ENCODE results near the gene SLC36A1. TPM values are rescaled to one million over a fixed set of nuclear protein-coding genes. Genes with fewer than 3 reads are reported as not detected.
"Not testable (repeated sequence)": the region's sequence is repeated elsewhere in the genome, so short reads cannot be mapped to it uniquely, and the experiment has no call there.

The SLC36A1 gene
- total RNA-seq = 11.8 and 15.0 TPM in 2 replicates
- 18.3 TPM for polyA plus RNA-seq (2012)

DNA sequence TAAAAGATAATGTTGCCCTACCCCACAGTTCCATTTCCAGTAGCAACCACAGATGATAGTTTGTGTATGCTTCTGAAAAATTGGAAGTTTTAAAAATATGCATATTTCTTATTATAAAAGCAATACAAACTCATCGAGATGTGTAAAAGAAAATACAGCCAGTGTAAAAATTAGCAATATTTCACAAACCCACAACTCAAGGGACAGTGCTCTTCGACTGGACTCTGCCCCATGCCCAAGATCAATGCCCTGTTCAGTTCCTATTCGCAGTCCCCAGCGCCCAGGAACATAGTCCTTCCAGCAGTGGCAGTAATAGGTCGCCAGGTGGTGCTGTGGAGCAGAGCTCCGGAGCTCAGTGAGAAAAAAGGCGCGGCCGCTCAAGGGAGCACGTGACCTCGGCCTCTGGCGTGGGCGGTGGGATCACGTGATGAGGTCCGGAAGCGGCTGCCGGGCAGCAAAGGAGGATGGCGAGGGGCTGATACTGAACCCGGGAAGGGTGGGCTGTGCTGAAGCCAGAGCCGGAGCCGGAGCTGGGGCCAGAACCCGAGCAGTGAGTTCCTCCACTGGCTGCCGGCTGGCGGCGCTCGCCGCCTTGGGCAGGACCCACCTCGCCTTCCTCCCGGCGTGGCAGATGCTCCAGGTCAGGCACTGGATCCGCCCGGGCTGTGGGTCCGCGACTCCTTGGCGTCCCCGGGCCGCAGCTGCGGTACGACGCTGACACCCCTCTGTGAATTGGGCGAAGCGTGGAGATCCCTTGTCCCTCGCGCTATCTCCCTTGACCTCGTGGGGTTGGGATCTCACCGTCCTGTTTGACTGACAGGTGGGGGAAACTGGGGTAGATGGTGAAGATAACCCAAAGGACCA, at the start of gene SLC36A1:
Gene SLC36A1 (plus strand): TSS at position 430 of the 864 bp plus-strand sequence. CDS start 11,190 bp downstream, outside the sequence.
- DNase-seq (ENCODE audit: low read depth) = peak; percentile 94

DNA sequence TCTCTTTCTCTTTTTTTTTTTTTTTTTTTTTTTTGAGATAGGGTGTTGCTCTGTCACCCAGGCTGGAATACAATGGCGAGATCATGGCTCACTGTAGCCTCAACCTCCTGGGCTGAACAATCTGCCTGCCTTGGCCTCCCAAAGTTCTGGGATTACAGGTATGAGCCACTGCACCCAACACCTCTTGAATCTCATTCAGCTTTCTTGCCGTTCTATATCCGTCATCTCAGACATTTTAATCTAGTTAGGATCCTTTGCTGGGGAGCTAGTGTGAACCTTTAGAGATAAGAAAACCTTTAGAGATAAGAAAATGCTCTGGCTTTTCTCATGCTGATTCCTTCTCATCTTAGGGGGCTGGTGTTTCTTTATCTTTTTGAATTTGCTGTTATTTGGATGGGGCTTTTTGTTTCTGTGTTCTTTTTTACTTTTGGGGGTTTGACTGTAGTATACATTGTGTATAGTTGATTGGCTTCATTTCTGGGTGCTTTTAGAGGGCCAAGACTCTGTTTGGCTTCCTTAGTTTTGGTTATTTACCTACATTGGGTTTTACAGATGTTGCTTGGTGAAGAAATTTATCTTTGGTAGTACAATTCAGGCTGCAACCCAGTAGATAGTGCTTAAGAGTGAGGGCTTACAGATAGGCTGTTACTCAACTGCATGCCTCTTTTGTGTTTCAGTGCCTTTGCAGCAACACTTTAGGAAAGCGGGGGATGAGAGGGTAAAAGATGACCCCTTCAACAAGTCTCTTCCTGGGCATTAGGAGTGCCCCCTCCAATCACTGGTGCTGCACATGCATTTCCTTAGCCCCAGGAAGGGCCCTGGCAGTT, 41.9 kb upstream of the SLC36A1 start:
- no peak for DNase-seq (ENCODE audit: low read depth)

DNA sequence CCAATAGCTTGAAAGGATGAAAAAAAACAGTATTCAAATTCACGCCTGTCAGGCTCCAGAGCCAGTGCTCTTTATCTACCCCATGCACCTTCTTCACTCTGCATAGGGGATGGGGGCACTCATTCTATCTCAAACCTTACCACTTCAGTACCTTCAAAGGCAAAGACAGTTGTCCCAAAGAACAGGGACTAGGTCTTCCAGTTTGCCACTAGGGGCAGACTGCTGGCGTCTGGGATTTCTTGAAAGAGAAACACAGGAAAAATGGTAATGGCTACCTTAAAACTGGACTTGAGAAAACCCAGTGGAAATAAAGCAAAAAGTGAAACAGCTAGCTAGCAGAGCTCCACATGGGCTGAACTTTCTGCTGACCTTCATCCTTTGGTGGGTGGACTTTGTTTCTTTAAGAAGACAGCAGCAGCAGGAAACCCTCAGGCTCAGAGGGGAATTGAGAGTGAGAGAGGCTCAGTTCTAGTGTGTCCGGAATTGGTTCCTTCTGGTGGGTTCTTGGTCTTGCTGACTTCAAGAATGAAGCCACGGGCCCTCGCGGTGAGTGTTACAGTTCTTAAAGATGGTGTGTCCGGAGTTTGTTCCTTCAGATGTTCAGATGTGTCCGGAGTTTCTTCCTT, 41.0 kb upstream of the SLC36A1 start:
- peak; percentile 32 for DNase-seq (ENCODE audit: low read depth)

DNA sequence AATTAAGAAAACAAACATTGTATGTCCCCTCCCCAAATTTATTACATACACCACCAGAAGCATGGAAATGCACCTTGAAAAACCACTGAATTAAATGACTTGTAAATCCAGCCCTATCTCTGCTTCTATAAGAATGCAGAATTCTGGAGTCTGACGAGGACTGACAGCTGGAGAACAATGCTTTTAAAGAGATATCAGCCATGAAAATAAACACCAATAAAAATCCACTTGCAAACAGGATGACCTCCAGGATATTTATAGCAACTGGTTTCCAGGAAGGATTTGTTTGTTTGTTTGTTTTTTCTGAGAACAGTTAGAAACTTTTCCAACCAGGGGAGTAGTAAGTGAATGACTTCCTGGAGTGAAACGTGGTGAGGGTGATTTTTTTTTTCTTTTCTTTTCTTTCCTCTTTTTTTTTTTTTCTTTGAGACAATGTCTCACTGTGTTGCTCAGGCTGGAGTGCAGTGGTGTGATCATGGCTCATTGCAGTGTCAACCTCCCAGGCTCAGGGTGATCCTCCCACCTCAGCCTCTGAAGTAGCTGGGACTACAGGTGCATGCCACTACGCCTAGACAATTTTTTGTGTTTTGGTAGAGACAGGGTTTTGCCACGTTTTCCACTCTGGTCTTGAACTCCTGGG, 38.7 kb upstream of the SLC36A1 start:
- DNase-seq (ENCODE audit: low read depth) = peak; percentile 61

DNA sequence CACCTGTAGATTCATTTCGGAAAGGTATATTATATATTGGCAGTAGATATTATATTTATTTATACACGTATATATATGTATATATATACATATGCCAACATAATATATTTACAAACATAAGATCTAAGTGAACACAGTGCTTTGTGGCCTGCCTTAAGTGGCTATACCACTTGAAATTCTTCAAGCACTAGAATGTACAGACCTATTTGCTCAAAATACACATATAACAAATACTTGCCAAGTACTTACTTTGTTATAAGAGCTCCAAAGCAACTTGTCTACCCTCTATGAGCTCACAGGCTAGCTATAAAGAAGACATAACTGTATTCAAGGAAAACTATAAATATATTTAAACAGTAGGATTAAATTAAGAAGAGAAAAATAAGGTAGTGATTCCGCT, 33.6 kb upstream of the SLC36A1 start:
- DNase-seq (ENCODE audit: low read depth) = no peak

DNA sequence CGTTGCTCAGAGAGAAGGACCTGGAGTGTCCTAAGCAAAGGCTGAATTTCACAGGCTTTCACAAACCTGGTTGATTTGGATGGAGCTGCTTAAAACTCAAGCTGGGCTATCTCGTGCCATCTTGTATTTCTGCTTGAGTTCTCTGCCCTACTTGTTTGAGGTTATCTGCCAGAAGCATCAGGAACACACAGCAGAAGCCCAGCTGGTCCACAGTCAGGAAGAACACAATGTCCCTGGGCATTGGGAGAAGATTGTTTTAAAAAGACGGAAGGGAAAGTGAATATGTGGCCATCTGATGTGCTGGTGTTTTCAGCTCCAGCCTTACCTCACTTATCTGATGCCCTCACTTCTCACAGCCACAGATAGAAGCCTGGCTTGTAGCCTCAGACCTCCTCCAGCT, 32.9 kb upstream of the SLC36A1 start:
- no peak for DNase-seq (ENCODE audit: low read depth)

DNA sequence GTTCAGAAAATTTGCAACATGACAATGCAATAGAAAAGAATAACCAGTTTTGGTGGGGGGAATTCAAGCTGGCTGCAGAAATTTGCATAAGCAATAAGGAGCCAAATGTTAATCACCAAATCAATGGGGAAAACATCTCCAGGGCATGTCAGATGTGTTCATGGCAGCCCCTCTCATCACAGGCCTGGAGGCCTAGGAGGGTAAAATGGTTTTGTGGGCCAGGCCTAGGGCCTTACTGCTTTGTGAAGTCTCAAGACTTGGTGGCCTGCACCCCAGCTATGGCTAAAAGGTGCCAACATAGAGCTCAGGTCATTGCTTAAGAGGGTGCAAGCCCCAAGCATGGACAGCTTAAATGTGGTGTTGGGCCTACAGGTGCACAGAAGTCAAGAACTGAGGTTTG, 29.7 kb upstream of the SLC36A1 start:
- no peak for DNase-seq (ENCODE audit: low read depth)

DNA sequence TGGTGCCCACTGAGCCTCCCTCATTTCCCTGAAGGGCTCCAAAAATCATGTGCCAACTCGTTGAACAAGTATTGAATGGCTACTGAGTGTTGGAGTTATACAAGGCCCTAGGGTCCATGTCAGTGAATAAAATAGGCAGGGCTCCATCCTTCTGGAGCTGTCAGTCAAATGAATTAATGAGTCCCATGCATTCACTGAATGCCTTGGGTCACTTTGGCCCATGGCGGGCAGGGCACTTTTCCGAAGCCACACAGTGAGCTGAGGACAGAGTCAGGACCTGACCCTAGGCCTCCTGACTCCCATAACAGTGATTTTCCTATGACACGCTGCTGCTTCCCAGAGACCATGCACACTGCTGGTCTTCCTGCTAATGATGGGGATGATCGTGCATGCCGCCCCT, 27.3 kb upstream of the SLC36A1 start:
- DNase-seq (ENCODE audit: low read depth) = no peak

DNA sequence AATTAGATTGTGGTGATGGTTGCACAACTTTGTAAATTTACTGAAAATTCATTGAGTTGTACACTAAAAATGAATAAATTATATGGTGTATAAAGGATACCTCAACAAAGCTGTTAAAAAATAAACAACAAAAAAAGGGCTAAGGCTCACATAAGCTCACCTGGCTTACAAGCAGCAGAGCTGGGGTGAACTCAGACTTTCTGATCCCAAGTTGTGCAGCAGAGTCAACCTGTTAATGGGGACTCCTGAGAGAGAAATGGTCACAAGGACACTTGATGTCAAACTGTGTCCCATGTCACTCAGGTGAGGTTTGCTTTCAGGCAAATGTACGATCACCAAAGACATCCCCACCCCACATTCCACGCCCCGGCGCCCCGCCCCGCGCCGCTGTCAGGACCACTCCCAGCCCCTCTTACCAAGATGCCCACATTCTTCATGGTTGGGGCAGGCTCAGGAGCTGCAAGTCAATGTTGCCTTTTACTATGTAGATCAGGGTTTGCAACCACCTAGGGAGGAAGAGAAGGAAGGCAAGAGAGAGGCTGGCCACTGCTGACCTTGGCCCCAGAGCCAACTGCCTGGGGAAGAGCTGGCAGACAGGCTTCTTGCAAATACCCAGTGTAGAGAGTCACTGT, 22.4 kb upstream of the SLC36A1 start:
- DNase-seq (ENCODE audit: low read depth) = no peak

DNA sequence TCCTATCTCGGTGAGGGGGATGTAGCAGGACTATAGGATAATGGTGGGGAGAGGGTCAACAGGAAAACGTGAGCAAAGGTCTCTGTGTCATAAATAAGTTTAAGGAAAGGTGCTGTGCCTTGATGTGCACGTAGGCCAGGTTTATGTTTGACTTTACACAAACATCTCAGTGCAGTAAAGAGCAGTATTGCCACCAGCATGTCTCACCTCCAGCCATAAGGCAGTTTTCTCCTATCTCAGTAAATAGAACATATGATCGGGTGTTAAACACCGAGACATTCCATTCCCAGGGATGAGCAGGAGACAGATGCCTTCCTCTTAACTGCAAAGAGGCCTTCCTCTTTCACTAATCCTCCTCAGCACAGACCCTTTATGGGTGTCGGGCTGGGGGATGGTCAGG, 21.1 kb upstream of the SLC36A1 start:
- not testable (repeated sequence) for DNase-seq (ENCODE audit: low read depth)

DNA sequence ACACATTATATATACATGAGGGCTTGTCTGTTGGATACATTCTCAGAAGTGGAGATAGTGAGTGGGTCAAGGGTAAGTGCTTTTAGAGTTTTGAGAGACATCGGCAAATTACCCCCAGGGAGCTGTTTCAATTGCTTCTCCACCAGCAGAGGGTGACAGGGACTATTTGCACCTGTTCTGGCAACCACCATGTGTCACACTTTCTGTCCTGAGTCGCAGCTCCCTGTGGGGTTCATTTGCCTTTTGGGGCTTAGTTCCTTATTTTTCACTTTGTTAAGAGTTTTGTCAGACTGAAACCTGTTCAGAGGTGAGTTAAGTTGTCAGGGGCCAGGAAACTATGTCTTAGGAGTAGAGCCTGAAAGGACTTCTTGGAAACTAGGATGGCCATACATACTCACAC, 20.1 kb upstream of the SLC36A1 start:
- peak; percentile 19 for DNase-seq (ENCODE audit: low read depth)

DNA sequence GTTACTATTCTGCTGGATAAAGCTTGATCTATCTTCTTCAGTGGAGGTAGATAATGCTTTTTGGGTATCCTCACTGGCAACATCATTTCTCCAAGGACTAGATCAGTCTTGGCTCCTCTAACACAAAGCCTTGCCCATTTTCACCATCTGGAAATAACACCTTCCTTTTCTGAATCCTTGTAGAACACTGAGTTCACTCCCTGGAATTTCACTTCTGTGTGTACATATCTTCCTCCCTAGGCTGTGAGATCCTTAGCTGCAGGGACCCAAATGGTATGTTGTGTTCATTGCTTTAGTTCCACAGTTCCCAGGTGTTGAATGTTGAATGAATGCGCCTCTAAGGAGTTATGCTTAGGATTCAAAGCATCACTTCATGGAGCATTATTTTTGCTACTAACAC, 16.7 kb upstream of the SLC36A1 start:
- no peak for DNase-seq (ENCODE audit: low read depth)

DNA sequence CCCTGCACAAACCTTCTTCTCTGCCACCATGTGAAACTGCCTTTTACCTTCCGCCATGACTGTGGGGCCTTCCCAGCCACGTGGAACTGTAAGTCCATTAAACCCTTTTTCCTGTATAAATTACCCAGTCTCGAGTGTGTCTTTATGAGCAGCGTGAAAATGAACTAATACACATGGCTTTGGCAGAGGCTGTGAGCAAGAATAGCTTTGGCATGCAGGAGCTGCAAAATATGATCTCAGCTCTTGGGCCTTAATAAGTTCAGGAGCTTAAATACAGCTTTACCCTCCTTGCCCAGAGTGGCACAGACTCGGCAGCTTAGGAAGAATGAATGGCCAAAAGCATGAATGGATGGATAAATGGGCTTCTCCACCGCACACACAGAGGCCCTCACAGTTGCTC, 15.7 kb upstream of the SLC36A1 start:
- DNase-seq (ENCODE audit: low read depth) = no peak

DNA sequence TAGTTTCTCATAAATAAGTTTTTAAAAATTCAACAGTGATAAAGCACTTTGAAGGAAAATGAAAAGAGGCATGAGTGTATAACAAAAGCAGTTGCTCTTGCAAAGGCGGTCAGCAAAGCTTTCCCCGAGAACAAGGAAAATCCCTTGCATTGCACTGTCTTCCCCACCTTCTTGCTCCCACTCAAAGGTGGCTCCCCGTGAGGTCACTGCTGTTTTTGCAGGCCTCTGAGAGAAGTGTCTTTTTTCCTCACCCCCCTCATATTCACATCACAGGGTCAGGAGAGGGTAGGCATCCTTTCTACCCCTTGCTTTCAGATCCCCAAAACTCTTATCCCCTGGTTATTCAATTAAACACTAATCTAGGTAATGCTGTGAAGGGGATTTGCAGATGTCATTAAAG, 15.2 kb upstream of the SLC36A1 start:
- no peak for DNase-seq (ENCODE audit: low read depth)

DNA sequence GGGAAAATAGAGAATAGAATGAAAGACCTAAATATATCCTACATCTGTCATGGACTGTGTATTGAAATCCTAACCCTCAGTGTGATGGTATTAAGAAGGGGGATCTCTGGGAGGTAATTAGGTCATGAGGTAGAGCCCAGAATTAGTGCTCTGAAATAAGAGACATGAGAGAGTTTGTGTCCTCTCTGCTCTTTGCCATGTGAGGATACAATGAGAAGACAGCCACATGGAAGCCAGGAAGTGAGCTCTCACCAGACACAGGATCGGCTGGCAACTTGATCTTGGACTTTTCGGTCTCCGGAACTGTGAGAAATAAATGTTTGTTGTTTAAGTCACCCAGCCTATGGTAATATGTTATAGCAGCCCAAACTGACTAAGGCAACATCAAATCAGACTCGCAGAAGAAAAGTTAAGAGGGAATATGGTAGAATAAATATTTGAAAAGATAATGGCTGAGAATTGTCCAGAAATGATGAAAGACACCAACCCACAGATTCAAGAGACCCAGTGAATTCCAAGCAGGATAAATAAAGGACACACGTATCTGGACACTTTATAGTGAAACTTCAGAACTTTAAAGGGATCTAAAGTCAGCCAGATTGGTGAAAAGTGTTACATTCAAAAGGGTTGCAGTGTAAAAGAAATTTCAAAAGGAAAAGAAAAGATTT, 12.7 kb upstream of the SLC36A1 start:
- DNase-seq (ENCODE audit: low read depth) = peak; percentile 68

DNA sequence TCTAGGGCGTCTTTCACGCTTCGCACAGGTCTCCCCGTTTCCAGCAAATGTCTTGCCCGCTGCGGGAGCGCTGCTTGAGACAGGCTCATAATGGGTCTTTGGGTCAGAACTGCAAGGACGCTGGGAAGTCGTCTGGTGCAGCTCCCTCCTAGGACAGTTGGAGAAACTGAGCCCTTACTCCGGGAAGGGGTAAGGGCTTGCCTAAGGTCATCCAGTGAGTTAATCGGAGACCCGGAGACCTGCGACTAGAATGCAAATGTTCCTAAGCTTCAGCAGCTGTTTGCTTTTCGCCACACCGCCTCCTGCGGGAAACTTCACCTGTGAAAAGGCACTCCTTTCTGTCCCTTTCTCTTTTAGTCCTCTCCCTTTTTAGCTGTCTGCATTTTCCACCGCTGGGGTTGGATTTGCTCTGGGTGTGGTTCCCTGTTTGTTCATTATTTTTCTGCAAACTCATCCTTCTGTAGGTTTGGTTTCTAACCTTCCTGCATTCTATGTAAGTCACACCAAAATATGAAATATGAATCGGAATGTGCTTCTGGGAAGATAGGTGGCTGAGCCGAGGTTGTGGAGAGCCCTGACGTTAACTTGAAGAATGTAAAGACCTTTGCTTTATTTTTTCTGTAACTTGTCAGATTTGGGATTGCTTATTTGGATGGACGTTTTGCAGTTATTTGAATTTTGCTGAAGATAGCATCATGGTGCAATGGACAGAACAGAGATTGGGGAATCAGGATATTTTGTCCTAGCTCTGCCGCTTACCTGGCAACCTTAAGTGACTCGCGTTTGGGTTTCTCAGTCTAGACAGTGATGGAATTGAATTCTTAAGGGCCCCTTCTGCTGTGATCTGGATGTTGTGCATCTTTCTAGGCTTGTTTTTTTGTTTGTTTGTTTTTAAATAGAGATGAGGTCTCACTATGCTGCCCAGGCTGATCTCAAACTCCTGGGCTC, 909 bp downstream of the SLC36A1 start:
- DNase-seq (ENCODE audit: low read depth) = no peak

DNA sequence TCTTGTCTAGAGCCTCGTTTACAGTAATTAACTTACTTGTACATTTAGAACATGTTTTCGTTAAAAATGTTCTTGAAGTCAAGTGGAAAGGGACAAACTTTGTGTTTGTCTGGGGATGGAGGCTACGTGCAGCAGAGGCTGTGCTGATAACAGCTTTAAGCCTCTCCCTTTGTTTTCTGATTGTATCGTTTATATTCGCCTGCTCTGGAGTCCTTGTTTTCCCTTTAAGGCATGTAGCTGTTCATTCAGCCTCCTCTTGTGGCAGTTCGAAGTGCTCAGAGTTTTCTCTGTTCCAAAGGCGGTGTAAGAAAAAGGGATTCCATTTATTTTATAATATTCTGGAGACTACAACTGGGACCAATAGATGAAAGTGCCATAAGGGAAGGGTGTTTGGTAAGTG, 1.9 kb downstream of the SLC36A1 start:
- DNase-seq (ENCODE audit: low read depth) = no peak

DNA sequence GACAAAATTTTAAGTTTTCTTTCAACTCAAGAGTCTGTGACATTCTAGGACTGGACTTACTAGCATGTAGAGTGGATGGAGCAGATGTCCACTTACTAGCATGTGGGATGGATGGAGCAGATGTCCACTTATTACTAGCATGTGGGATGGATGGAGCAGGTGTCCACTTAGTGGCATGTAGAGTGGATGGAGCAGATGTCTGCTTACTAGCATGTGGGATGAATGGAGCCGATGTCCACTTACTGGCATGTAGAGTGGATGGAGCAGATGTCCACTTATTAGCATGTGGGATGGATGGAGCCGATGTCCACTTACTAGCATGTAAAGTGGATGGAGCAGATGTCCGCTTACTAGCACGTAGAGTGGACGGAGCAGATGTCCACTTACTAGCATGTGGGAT, 2.4 kb downstream of the SLC36A1 start:
- DNase-seq (ENCODE audit: low read depth) = peak; percentile 20

DNA sequence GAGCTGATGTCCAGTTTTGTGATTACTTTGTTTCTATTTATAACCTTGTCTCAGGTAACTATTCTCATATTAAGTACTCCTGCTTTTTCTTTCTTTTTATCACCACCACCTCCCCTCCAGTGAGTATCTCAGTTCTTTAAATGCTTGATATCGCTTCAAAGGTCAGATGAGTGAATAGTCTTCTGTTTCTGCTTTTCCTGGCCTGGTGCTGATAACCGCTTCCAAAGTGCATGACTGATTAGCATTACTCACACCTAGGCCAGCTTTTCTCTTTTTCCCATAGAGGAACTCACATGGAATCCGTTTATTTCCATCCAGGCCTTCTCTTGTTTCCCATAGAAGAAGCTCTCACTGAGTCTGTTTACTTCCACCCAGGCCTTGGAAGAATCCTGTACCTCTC, 3.2 kb downstream of the SLC36A1 start:
- no peak for DNase-seq (ENCODE audit: low read depth)

Measured in myocyte (in vitro differentiated cells).